ENCODE data around the gene ST6GALNAC5. TPM values are rescaled to one million over a fixed set of nuclear protein-coding genes. Genes with fewer than 3 reads are reported as not detected.

The ST6GALNAC5 gene
- total and polyA plus RNA-seq, 10 of the 15 experiments (the other 5 are each of a cell fraction or from before 2014, with no cell fraction given) = under 0.01 to 1.8 (median 0.07) TPM; not detected in 6

DNA sequence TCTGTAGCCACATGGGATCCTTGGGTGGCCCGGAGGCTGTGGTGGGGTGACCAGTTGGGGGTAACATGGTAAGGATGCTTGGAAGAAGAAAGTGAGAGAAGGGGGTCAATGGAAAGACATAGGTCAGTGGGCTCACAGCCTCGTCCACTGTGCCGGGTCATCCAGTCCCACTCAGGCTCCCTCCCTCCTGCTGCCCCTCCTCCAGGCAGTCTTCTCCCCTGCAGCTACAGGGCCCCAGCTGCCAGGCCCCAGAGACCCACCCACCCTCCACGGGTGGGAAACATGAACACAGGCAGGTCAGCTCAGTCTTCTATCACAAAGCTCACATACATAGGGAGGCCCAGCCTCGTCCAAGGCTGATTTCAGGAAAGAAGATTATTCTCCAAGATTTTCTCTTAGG, 158.3 kb downstream of the ST6GALNAC5 start:
- H3K27ac ChIP-seq (ENCODE audit: control insufficient read depth, insufficient read depth) = no peak overlapping the region
- ChIA-PET CTCF (no interaction called here), POLR2A (no interaction called here), RAD21 (ENCODE audit: unreplicated experiment) (no interaction called here), SMC1A (ENCODE audit: uncharacterized antibody, unreplicated experiment) (interaction anchor here (7.5 kb wide), 1 partner anchor 87 kb away, joined by 56 read pairs; no protein-coding TSS in a partner anchor)
- H3K36me3 ChIP-seq (ENCODE audit: control insufficient read depth in 2 of 2, insufficient read depth in 2 of 2, low read length in 1 of 2) = no peaks in the 10 kb centered on the region
- H3K4me3 ChIP-seq = no peak overlapping the region
- BruUV-seq (replicated peaks) = no TSS peak
- no peaks in the 10 kb centered on the region for H3K9me3 ChIP-seq (replicated peaks; ENCODE audit: control insufficient read depth, insufficient read depth, low read length)
- no peak for ATAC-seq
- DNase-seq (ENCODE audit: low read depth, low spot score) = no peak
- whole genome bisulfite sequencing (ENCODE audit: insufficient coverage, insufficient replicate concordance, low lambda C conversion rate, missing lambda C conversion rate) = 30% methylated on average over 5 of the region's 5 CpGs
- in situ Hi-C loops (cut with MboI) = no loop called here
- H3K27me3 ChIP-seq (replicated peaks in 1 of 2; ENCODE audit: control insufficient read depth in 2 of 2, insufficient read depth in 2 of 2, low read length in 1 of 2) = no peaks in the 10 kb centered on the region; a peak in 1 of 4 replicates
- H3K4me1 ChIP-seq (ENCODE audit: control insufficient read depth, insufficient read depth, low read length) = no peaks in the 10 kb centered on the region
- H2AFZ ChIP-seq (ENCODE audit: control insufficient read depth, low read depth, low read length) = no peak overlapping the region
- H3K4me2 ChIP-seq (ENCODE audit: control insufficient read depth, insufficient read depth) = no peak overlapping the region
- TF ChIP-seq ZBED1 (IDR thresholded peaks at IDR 0.05; ENCODE audit: borderline replicate concordance) (no peak), CBX5 (IDR thresholded peaks at IDR 0.05; ENCODE audit: low read depth) (no peak), ZNF207 (IDR thresholded peaks at IDR 0.05; ENCODE audit: borderline replicate concordance) (no peak), BMI1 (IDR thresholded peaks at IDR 0.05; ENCODE audit: borderline replicate concordance) (no peak)
- TF ChIP-seq, protein P1, sequence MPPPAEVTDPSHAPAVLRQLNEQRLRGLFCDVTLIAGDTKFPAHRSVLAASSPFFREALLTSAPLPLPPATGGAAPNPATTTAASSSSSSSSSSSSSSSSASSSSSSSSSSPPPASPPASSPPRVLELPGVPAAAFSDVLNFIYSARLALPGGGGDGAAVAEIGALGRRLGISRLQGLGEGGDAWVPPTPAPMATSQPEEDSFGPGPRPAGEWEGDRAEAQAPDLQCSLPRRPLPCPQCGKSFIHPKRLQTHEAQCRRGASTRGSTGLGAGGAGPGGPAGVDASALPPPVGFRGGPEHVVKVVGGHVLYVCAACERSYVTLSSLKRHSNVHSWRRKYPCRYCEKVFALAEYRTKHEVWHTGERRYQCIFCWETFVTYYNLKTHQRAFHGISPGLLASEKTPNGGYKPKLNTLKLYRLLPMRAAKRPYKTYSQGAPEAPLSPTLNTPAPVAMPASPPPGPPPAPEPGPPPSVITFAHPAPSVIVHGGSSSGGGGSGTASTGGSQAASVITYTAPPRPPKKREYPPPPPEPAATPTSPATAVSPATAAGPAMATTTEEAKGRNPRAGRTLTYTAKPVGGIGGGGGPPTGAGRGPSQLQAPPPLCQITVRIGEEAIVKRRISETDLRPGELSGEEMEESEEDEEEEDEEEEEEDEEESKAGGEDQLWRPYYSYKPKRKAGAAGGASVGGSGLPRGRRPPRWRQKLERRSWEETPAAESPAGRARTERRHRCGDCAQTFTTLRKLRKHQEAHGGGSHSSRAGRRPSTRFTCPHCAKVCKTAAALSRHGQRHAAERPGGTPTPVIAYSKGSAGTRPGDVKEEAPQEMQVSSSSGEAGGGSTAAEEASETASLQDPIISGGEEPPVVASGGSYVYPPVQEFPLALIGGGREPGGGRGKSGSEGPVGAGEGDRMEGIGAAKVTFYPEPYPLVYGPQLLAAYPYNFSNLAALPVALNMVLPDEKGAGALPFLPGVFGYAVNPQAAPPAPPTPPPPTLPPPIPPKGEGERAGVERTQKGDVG (CRISPR knock-in tag; IDR thresholded peaks at IDR 0.05) = no peak
- no peak overlapping the region for H3K9ac ChIP-seq (ENCODE audit: control insufficient read depth, insufficient read depth, low read length)
- no peaks in the 10 kb centered on the region for H4K20me1 ChIP-seq (ENCODE audit: control insufficient read depth, insufficient read depth)
- intact Hi-C loops (cut with micrococcal nuclease; ENCODE audit: unreplicated experiment) = no loop called here
- FAIRE-seq = no peak
- H3K79me2 ChIP-seq (ENCODE audit: control insufficient read depth, insufficient read depth, low read length) = no peaks in the 10 kb centered on the region
